HL-60 (cell line): Measurements from ENCODE around the gene MCM5.
"Not testable (repeated sequence)": the region's sequence is repeated elsewhere in the genome, so short reads cannot be mapped to it uniquely, and the experiment has no call there.

Experiments
- DNase-seq, 2 experiments: peaks; one replicate each; pipeline ENCODE4 v3.0.0-alpha.2; 2010 to 2020; ENCODE audit warnings: low read depth in 1 of 2, low spot score in 1 of 2
- H3K27ac ChIP-seq: fragments of 250-450 bp; sonication (Bioruptor Pico); replicated peaks from 2 replicates; pipeline ENCODE4 v1.5.1; 2020; ENCODE audit warnings: mild to moderate bottlenecking, moderate library complexity
- H3K27me3 ChIP-seq: fragments of 250-450 bp; sonication (Bioruptor Pico); 2 replicates; pipeline ENCODE4 v1.5.1; 2021; ENCODE audit warnings: mild to moderate bottlenecking, moderate library complexity; ENCODE audit not compliant: insufficient read depth, poor library complexity, severe bottlenecking
- H3K4me3 ChIP-seq: replicated peaks from 2 replicates; pipeline ENCODE4 v1.5.1; 2011; ENCODE audit warnings: mild to moderate bottlenecking, control low read depth, low read length; ENCODE audit not compliant: insufficient read depth
- GABPA ChIP-seq: IDR thresholded peaks from 2 replicates; pipeline ENCODE4 v1.6.1; 2012; ENCODE audit warnings: low read depth
- POLR2AphosphoS5 ChIP-seq: IDR thresholded peaks from 2 replicates; pipeline ENCODE4 v1.6.1; 2012; ENCODE audit warnings: low read depth
- SPI1 ChIP-seq: IDR thresholded peaks from 2 replicates; pipeline ENCODE4 v1.6.1; 2012; ENCODE audit warnings: low read depth, mild to moderate bottlenecking, borderline replicate concordance
- TF ChIP-seq, protein P1 (sequence below): IDR thresholded peaks from 2 replicates; pipeline ENCODE4 v1.6.1; 2012; ENCODE audit warnings: low read depth; ENCODE audit not compliant: insufficient replicate concordance
- TF ChIP-seq, protein P2 (sequence below): IDR thresholded peaks from one replicate; pipeline ENCODE4 v1.5.1; 2011; ENCODE audit warnings: low read length, control low read depth, inconsistent platforms; ENCODE audit not compliant: insufficient read depth

Gene MCM5

DNA sequence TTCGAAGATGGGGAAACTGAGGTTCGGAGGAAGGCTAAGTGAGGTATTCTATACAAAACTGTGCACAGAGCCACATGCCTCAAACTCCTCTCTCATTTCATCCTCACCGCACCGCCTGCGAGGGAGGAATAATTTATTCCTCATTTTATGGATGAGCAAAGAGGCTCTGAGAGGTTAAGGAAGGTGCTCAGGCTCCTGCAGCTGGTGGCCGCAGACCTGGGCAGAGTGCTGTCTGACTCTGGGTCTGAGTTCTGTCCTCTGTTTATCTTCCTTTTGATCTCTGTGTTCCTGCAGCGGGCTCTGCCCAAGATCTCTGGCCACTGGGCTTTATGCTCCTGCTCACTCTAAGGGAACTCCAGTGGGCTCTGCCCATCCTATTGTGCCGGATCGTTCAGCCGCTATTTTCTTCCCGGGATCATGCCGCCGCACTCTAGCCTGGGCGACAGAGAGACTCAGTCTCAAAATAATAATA lies 59.5 kb downstream of the MCM5 start:
- TF ChIP-seq GABPA: no peak
- TF ChIP-seq, protein P1, sequence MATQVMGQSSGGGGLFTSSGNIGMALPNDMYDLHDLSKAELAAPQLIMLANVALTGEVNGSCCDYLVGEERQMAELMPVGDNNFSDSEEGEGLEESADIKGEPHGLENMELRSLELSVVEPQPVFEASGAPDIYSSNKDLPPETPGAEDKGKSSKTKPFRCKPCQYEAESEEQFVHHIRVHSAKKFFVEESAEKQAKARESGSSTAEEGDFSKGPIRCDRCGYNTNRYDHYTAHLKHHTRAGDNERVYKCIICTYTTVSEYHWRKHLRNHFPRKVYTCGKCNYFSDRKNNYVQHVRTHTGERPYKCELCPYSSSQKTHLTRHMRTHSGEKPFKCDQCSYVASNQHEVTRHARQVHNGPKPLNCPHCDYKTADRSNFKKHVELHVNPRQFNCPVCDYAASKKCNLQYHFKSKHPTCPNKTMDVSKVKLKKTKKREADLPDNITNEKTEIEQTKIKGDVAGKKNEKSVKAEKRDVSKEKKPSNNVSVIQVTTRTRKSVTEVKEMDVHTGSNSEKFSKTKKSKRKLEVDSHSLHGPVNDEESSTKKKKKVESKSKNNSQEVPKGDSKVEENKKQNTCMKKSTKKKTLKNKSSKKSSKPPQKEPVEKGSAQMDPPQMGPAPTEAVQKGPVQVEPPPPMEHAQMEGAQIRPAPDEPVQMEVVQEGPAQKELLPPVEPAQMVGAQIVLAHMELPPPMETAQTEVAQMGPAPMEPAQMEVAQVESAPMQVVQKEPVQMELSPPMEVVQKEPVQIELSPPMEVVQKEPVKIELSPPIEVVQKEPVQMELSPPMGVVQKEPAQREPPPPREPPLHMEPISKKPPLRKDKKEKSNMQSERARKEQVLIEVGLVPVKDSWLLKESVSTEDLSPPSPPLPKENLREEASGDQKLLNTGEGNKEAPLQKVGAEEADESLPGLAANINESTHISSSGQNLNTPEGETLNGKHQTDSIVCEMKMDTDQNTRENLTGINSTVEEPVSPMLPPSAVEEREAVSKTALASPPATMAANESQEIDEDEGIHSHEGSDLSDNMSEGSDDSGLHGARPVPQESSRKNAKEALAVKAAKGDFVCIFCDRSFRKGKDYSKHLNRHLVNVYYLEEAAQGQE: no peak
- TF ChIP-seq POLR2AphosphoS5: no peak
- TF ChIP-seq SPI1: no peak
- TF ChIP-seq, protein P2, sequence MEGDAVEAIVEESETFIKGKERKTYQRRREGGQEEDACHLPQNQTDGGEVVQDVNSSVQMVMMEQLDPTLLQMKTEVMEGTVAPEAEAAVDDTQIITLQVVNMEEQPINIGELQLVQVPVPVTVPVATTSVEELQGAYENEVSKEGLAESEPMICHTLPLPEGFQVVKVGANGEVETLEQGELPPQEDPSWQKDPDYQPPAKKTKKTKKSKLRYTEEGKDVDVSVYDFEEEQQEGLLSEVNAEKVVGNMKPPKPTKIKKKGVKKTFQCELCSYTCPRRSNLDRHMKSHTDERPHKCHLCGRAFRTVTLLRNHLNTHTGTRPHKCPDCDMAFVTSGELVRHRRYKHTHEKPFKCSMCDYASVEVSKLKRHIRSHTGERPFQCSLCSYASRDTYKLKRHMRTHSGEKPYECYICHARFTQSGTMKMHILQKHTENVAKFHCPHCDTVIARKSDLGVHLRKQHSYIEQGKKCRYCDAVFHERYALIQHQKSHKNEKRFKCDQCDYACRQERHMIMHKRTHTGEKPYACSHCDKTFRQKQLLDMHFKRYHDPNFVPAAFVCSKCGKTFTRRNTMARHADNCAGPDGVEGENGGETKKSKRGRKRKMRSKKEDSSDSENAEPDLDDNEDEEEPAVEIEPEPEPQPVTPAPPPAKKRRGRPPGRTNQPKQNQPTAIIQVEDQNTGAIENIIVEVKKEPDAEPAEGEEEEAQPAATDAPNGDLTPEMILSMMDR: no peak
- Histone ChIP-seq H3K27ac (no peak overlapping the region), H3K4me3 (no peak overlapping the region), H3K27me3 (no peaks in the 10 kb centered on the region)
- no peak for DNase-seq

DNA sequence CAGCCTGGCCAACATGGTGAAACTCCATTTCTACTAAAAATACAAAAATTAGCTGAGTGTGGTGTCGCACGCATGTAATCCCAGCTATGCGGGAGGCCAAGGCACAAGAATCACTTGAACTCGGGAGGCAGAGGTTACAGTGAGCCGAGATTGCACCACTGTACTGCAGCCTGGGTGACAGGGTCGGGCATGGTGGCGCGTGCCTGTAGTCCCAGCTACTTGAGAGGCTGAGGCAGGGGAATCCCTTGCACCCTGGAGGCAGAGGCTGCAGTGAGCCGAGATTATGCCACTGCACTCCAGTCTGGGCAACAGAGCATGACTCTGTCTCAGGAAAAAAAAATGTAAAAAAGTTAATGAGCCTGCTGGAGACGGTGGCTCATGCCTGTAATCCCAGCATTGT lies 60.0 kb downstream of the MCM5 start:
- not testable (repeated sequence) for H3K27ac ChIP-seq, H3K27me3 ChIP-seq, DNase-seq, H3K4me3 ChIP-seq

DNA sequence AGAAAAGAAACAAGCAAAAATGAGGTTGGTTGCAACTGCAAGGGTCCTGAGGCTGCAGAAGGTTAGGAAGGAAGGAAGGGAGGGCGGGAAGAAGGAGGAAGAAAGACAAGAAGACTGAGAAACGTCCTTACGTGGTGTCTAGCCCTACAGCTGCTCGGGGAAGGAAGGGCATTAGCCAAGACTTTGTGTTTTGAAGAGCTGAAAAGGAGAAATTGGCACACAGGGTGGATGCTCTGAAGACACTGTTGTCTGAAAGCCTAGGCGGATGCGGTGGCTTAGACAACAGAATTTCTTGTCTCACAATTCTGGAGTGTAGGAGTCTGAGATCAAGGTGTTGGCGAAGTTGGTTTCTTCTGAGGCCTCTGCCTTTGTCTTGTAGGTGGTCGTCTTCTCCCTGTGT lies 60.7 kb downstream of the MCM5 start:
- Histone ChIP-seq H3K4me3 (no peak overlapping the region), H3K27ac (no peak overlapping the region), H3K27me3 (no peaks in the 10 kb centered on the region)
- TF ChIP-seq SPI1 (no peak), GABPA (no peak), POLR2AphosphoS5 (no peak)
- TF ChIP-seq, protein P2: no peak
- TF ChIP-seq, protein P1: no peak
- peak in 1 of 2 experiments; percentile 79 for DNase-seq

DNA sequence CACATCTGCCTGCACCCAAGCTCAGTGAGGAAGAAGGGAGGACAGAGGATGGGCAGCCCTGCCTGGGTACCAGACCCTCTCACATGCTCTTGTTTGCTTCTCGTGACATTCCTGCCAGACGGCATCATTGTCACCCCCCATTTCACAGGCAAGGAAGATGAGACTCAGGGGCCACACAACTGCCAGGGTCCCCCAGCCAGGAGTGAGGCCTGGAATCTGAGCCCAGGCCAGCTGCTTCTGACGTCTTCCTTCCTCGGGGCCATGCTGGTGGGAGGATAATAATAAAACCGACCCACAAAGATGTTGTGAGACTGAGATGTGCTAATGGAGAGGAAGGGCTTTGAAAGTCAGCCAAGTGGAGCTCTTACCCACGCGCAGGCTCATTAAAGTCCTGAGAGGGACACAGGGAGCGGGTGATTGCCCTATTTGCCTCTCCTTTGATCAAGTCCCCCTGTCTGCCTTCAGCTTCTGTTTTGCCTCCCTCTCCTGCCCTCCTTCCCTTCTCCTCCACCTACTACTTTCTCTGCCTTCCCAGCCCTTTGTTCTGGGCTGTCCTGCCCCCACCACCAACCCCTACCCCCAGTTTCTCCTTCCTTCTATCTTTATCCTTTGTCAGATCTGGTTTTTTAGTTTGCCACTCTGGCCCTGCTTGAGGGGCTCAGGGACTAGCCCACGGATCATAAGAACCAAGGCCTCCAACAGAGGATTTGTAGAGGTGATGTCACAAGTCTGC lies 62.7 kb downstream of the MCM5 start:
- H3K27me3 ChIP-seq: no peaks in the 10 kb centered on the region
- no peak for TF ChIP-seq GABPA
- no peak overlapping the region for H3K27ac ChIP-seq
- no peak for DNase-seq
- H3K4me3 ChIP-seq: no peak overlapping the region
